CD4-positive, alpha-beta T cell treated with Interleukin-6 for 4 hours (primary cell): ENCODE results near the gene KRTAP12-1.

Experiments used
- DNase-seq: peaks from one replicate; pipeline ENCODE4 v3.0.0-alpha.2; 2020; ENCODE audit warnings: mixed read lengths

The KRTAP12-1 gene, protein sequence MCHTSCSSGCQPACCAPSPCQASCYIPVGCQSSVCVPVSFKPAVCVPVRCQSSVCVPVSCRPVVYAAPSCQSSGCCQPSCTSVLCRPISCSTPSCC

DNA sequence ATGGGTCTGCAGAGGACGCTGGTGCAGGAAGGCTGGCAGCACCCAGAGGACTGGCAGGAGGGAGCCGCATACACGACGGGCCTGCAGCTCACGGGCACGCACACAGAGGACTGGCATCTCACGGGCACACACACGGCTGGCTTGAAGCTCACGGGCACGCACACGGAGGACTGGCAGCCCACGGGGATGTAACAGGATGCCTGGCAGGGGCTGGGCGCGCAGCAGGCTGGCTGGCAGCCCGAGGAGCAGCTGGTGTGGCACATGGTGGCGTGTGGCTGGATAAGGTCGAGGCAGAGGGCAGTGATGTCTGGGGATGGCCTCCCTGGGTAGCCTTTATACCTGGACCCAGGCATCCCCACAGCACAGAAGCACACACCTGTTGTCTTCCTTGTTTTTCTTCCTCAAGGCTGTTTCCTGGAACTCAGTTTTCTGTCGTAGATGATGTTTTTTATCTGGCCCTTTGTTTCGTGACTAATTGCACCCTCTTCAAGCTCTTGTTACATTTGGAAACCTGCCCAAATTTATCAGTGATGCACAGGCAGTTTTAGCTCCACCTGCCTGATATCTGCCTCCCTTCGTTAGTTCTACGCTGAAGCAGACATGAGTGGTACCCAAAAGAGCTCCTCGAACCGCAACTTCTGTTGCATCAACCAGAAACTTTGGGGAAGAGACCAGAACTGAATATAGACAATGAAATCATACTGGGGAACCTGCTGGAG is at the start of gene KRTAP12-1:
Gene KRTAP12-1 (minus strand): TSS at position 303 of the 719 bp plus-strand sequence. CDS start 40 bp downstream, at position 263.
- DNase-seq: no peak

GRCh38 chr21:44730951-44731579 is 49.1 kb upstream of the KRTAP12-1 start:
- no peak for DNase-seq

DNA sequence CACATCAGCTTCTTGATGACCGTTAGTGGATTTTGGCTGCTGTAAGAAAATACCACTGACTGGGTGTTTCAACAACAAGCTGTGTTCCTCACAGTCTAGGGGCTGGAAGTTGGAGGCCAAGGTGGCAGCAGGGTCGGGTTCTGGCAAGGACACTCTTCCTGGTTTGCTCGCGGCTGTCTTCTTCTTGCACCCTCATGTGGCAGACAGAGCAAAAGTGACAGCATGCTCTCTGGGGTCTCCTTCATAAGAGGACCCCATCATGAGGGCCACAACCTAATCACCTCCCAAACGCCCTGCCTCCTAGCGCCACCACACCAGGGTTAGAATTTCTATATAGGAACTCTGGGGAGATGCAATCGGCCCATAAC is 48.0 kb upstream of the KRTAP12-1 start:
- DNase-seq: no peak

GRCh38 chr21:44729336-44730027 is 47.5 kb upstream of the KRTAP12-1 start:
- no peak for DNase-seq

DNA sequence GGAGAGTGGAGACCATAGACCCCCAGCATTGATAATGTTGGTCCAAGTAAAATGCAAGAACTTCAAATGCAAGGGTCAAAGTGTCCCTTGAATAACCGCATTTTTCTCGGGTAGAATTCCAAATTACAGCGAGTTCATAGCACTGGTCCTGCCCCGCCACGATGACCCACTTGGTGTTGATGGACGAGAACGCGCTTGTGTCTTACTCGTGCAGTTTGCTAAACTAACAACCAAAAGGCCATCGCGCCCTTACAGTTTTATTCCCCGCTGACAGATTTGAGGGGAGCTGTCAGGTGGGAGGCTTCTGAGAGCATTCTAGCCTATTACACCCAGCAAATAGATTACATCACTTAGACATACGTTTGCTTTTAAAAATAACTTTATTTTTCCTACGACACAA is 46.8 kb upstream of the KRTAP12-1 start:
- no peak for DNase-seq

DNA sequence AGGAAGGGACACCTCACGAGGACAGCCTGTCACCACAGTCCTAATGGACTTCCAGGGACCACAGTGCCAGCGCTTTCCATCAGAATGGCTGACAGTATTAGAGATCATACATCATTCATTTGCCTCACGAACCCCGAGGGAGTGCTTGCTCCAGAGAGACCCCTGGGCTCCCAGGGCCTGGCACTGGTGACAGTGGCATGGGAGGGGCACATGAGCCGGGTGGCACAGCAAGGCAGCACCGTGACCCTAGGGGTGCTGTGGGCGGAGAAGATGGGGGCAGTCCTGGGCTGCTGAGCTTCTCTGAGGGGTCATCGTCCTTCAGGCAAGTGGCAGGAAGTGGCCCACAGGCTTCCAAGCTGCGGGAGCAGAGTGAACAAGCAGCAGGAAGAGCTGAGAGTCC is 45.8 kb upstream of the KRTAP12-1 start:
- no peak for DNase-seq

DNA sequence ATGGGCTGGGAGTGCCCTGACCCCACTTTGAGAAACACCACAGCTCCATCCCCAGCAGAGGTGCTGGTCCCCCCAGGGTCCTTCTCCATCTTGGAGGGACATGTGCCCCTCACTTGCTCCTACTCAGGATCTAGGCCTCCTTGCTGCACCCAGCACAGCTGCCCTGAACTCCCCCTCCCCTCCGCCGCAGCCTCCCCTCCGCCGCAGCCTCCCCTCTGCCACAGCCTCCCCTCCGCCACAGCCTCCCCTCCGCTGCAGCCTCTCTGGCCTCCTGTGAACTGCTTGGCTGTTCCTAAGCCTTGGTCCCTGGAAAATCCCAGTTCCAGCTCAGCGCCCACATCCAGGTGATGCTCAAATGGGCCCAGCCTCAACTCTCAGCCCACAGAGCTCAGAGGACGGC is 45.4 kb upstream of the KRTAP12-1 start:
- DNase-seq: no peak

DNA sequence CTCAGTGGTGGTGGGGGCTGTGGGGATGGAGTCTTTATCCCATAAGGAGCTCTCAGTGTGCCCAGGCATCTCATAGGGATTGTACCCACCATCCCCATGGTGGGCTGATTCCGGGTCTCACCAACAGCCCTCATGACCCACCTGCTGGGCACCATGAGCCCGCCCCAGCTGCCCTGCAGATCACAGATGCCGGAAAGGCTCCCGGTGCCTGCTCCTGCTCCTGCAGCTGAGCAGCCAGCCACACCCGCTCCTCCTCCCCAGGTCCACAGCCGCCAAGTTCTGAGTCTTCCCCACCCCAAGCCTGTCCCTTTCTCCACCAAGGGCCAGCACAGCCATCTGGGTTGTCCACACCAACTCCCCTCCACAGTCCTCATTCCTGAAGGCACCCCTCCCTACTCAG is 44.9 kb upstream of the KRTAP12-1 start:
- DNase-seq: no peak

DNA sequence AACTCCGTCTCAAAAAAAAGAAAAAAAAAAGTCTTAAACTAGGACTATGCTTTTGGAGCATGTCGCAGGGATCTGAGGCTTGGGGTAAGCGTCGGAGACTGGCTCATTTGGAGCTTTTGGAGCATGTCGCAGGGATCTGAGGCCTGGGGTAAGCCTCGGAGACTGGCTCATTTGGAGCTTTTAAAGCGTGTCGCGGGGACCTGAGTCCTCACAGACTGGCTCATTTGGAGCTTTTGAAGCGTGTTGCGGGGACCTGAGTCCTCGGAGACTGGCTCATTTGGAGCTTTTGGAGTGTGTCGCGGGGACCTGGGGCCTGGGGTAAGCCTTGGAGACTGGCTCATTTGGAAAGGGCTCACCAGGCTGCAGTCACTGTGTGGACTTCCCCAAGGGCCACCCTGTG is 43.0 kb upstream of the KRTAP12-1 start:
- no peak for DNase-seq

- no peak for DNase-seq
Observed at GRCh38 chr21:44724196-44724595, 42.2 kb upstream of the KRTAP12-1 start.

DNA sequence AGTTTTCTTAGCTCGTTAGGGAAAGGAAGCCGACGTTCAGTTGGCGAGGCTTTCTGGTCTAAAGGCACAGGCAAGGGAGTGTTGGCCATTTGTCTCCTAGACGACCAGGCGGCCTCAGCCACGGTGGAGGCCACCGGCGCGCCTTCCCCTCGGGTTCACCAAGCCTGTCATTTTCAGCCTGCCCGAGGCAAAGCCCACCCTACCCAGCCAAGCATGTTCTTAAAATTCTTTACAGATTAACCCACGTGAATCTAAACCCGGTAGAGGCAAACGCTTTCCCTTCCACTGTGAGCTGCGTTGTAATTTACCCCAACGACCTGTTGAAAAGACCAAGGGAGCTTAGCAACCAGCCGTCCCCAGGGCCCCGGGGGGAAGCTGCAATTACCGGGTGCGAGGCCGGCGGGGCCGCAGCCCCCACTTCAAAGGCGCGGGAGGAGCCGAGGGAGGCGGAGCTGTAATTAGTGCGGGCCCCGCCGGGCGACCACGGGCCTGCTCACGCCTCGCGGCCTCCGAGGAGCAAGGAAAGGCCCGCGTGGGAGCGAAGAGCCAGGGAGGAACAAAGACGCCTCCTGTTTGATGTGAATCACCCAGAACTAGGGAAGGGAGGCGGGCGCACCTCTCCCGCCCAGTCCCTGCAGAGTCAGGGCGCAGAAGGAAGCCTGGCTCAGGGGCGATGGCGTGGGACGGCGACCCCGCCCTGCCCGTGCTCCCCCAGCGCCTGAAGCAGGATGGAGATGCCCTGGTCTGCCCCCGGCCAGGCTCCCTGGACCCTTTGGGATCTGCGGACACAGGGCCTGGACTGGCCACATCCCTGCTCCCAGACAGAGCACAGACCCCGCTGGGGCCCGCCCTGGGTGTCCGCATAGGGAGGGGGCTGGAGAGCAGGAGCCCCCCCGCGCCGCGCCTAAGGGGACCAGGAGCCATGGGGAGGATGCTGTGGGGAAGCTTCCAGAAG is 41.5 kb upstream of the KRTAP12-1 start:
- DNase-seq: peak; percentile 31

DNA sequence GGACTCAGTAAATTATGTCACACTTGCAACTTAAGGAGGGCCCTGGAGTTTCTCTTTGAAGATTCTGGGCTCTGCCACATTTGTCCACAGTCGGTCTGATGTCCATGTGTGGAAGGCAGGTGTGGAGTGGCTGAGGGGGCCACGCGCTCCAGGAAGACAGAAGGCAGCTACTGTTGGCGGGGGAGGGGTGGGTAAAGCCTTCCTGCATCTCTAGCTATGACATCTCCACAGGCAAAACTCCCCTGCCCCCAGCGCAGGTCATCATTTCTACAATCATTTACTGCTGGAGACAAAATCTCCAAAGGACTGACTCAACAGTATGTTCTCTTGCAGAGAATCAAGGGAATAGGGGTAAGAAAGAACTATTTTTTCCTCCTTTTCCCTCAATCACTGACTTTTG is 40.8 kb upstream of the KRTAP12-1 start:
- DNase-seq: no peak

DNA sequence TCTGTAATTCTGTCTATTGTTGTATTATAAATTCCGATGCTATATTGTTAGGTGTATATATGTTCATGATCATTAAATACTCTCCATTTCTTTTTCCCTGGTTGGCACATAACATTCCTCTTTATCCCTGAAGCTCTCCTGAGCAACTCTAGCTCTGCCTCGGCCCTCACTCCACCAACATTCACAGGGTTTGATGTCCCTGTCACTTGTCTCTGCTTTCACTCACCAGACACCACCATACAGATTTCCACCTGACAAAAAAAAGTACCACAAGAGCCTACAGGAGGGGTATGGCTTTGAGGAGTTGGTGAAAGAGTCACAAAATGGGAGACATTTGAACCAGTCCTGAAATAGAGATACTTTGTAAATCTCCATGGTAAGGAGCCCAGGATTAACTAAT is 38.2 kb upstream of the KRTAP12-1 start:
- no peak for DNase-seq

- DNase-seq: no peak
Observed at GRCh38 chr21:44718571-44718970, 36.6 kb upstream of the KRTAP12-1 start.

DNA sequence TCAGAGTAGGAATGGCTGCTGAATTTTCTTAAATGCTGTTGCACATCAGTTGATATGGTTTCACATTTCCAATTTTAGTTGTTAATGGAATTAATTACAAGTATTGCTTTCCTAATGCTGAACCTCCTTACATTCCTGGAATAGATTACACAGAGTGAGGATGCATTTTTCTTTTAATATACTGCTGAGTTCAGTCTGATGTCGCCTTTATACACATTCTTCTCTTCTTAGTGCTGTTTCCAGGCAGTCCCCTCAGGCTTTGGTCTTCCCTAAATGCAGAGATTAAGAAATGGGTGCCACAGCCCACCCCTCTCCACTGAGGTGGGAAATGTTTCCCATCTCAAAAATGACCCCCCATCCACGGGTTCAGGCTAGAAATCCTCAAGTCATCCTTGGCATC is 36.1 kb upstream of the KRTAP12-1 start:
- no peak for DNase-seq

GRCh38 chr21:44716984-44717383 is 35.0 kb upstream of the KRTAP12-1 start:
- DNase-seq: no peak

DNA sequence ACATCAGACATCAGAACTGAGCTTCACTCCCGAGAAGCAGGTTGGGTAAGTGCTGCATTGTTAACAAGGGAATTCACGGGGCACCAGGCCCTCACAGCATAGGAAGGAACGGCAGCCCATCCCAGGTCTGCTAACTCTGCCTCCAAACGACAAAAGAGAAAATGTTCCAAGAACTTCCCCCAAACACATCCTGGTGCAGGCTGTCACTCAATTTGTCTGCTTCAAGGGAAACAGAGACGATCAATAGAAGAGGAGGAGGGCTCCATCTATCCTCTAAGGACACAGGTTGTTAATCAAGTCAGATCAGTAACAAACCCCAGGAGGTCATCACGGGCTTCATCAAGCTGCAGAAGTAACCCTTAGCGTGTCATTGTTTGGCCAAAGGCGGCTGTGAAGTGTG is 32.9 kb upstream of the KRTAP12-1 start:
- DNase-seq: no peak

DNA sequence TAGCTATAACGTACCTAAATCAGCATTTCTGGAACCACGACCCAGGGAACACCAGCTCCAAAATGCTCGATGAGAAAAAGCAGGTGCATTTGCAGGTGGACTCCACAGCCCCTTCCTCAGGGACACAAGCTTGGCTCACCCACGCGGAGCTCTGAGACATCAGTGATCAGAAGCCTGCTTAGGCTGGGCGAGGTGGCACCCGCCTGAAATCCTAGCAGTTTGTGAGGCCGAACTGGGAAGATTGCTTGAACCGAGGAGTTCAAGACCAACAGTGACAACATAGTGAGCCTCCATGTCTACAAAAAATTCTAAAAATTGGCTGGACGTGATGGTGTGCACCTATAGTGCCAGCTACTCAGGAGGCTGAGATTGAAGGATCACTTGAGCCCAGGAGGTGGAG is 31.9 kb upstream of the KRTAP12-1 start:
- DNase-seq: no peak

DNA sequence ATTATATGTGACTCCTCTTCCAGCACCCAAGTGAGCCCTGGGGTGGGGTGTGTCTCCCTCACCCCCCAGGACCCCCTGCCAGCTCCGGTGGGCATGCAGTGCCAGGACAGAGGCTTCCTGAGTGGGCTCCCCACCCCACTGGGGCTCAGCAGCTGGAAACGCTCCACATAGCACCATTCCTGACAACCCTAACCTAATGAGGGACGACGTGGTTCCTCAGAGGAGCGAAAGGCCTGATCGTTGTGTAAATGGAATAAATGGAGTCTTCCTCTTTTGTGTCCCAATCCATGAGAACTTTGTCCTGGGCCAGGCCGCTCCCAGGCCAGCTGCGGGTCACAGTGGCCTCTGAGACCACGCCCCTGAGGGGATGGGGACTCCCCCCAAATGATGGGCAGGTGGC is 31.2 kb upstream of the KRTAP12-1 start:
- no peak for DNase-seq

- no peak for DNase-seq
Observed at GRCh38 chr21:44712203-44713028, 30.5 kb upstream of the KRTAP12-1 start.

DNA sequence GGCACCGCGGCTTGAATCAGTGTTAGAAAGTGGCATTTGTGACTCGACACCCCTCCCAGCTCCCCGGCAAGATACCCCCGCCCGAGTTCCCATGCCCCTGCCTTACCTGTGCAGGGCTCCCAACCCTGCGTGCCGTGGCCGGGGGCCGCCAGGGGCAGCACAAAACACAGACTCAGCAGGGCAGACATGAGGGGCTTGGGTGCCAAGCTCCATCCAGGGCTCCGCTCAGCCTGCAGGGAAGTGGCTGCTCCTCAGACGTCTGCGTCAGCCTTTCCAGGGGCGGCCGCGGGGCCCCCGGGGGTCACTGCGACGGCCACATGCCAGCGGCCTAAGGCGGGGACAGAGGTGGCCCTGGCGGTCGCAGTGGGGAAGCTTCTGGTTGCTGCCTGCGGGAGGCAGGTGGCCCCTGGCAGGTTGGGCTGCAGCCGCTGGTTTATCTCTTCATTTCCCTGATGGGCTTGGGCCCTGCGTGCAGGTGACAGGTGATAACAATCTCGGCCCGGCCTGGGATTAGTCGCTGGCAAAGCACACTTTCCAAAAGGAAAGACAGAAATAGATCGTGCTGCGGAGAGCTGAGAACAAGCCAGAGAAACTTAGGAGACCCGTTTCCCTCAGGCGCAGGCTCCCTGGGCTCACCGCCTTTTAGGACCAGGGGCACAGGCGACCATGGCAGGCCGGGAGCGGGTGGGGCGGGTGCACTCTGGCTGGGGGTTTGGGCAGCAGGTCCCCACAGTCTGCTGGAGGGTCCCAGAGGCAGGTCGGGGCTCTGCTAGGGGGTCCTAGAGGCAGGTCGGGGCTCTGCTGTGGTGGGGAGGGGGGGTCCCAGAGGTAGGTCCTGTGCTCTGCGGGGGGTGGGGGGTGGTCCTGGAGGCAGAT is 29.6 kb upstream of the KRTAP12-1 start, which contains the start of gene TSPEAR:
Gene TSPEAR (minus strand): TSS at position 246 of the 876 bp plus-strand sequence. CDS start 58 bp downstream, at position 188.
- DNase-seq: no peak
